SK-N-SH (cell line): ENCODE data around the gene CENPF. TPM values are rescaled to one million over a fixed set of nuclear protein-coding genes. Genes with fewer than 3 reads are reported as not detected.
"Not testable (repeated sequence)": the region's sequence is repeated elsewhere in the genome, so short reads cannot be mapped to it uniquely, and the experiment has no call there.

Experiments used
- CTCF ChIA-PET: fragments of 300-600, 350-600 bp; formaldehyde crosslinking; extraction: SDS; loops from one replicate; lab custom pipeline; 2021; lab: Yijun Ruan, JAX
- POLR2A ChIA-PET: fragments of 350-600 bp; sonication (Branson Sonifier 250); formaldehyde crosslinking; extraction: SDS; loops from one replicate; lab custom pipeline; 2020; ENCODE audit warnings: antibody characterized with exemption, inconsistent platforms; lab: Yijun Ruan, JAX
- DNase-seq: peaks from one replicate; pipeline ENCODE4 v3.0.0; 2012
- H2AFZ ChIP-seq: fragments of 200-600 bp; sonication (generic); 2 replicates; pipeline ENCODE4 v1.8.1; 2016; ENCODE audit warnings: antibody characterized with exemption, mild to moderate bottlenecking, low read depth
- H3F3A ChIP-seq: fragments of 200-600 bp; sonication (generic); replicated peaks from 2 replicates; pipeline ENCODE3; 2016; ENCODE audit warnings: antibody characterized with exemption, mild to moderate bottlenecking; ENCODE audit not compliant: insufficient read depth
- H3K27ac ChIP-seq, 2 experiments: fragments of 200-500 bp in 1 of 2; fragments of 200-600 bp in 1 of 2; sonication (Bioruptor generic) in 1 of 2; sonication (generic), shearing (Covaris generic) in 1 of 2; 2 replicates each; pipeline versions ENCODE4 v1.5.1 to v1.6.1; 2014 to 2016; ENCODE audit warnings: low read depth in 2 of 2, inconsistent platforms in 1 of 2, low read length in 1 of 2, mild to moderate bottlenecking in 1 of 2, mixed read lengths in 1 of 2
- H3K27me3 ChIP-seq: fragments of 200-600 bp; sonication (generic), shearing (Covaris generic); 2 replicates; pipeline ENCODE4 v1.6.1; 2016; ENCODE audit warnings: mixed run types; ENCODE audit not compliant: insufficient read depth
- H3K36me3 ChIP-seq, 2 experiments: fragments of 200-500 bp in 1 of 2; fragments of 200-600 bp in 1 of 2; sonication (Bioruptor generic) in 1 of 2; sonication (generic) in 1 of 2; replicated peaks in 1 of 2; 2 replicates each; pipeline versions ENCODE3 to v1.5.1; 2014 to 2016; ENCODE audit warnings: low read length in 1 of 2, mild to moderate bottlenecking in 1 of 2; ENCODE audit not compliant: insufficient read depth in 2 of 2, control insufficient read depth in 1 of 2
- H3K4me1 ChIP-seq, 2 experiments: fragments of 200-500 bp in 1 of 2; fragments of 200-600 bp in 1 of 2; sonication (Bioruptor generic) in 1 of 2; sonication (generic), shearing (Covaris generic) in 1 of 2; 2 replicates each; pipeline versions ENCODE4 v1.5.1 to v1.6.1; 2014 to 2016; ENCODE audit warnings: low read depth in 1 of 2, low read length in 1 of 2, mixed run types in 1 of 2; ENCODE audit not compliant: insufficient read depth in 2 of 2, control insufficient read depth in 1 of 2
- H3K4me2 ChIP-seq: fragments of 200-600 bp; sonication (generic), shearing (Covaris generic); 2 replicates; pipeline ENCODE4 v1.6.1; 2017; ENCODE audit warnings: mixed run types
- H3K4me3 ChIP-seq, 2 experiments: fragments of 200-500 bp in 1 of 2; fragments of 200-600 bp in 1 of 2; sonication (Bioruptor generic) in 1 of 2; sonication (generic), shearing (Covaris generic) in 1 of 2; 2 replicates each; pipeline versions ENCODE4 v1.5.1 to v1.8.1; 2014 to 2016; ENCODE audit warnings: low read depth in 2 of 2, inconsistent platforms in 1 of 2, low read length in 1 of 2, mild to moderate bottlenecking in 1 of 2, mixed read lengths in 1 of 2, moderate library complexity in 1 of 2
- H3K79me2 ChIP-seq: fragments of 200-600 bp; sonication (generic); 2 replicates; pipeline ENCODE4 v1.8.1; 2017; ENCODE audit warnings: mild to moderate bottlenecking; ENCODE audit not compliant: insufficient read depth
- H3K9ac ChIP-seq: fragments of 200-600 bp; sonication (generic); 2 replicates; pipeline ENCODE4 v1.6.1; 2017; ENCODE audit warnings: mixed run types
- H3K9me2 ChIP-seq: fragments of 200-600 bp; sonication (generic); 2 replicates; pipeline ENCODE4 v1.6.1; 2017; ENCODE audit warnings: mixed run types
- H3K9me3 ChIP-seq: fragments of 200-600 bp; sonication (generic); 2 replicates; pipeline ENCODE4 v1.6.1; 2017; ENCODE audit warnings: mixed run types, mild to moderate bottlenecking, moderate library complexity
- H4K20me1 ChIP-seq: fragments of 200-600 bp; sonication (generic); 2 replicates; pipeline ENCODE4 v1.6.1; 2017; ENCODE audit warnings: mild to moderate bottlenecking, mixed run types; ENCODE audit not compliant: insufficient read depth
- CHD2 ChIP-seq: fragments of 150-350 bp; IDR thresholded peaks from 2 replicates; pipeline ENCODE4 v1.6.1; 2018; ENCODE audit warnings: low read length; ENCODE audit not compliant: partially characterized antibody
- ELF1 ChIP-seq: IDR thresholded peaks from 2 replicates; pipeline ENCODE4 v1.4.0; 2012
- EZH2phosphoT487 ChIP-seq: fragments of 200-600 bp; sonication (generic); IDR thresholded peaks from 2 replicates; pipeline ENCODE4 v1.6.1; 2017; ENCODE audit warnings: low read depth, mixed run types, mild to moderate bottlenecking, antibody characterized with exemption, moderate library complexity, borderline replicate concordance
- FOSL2 ChIP-seq: IDR thresholded peaks from 2 replicates; pipeline ENCODE4 v1.4.0; 2012; ENCODE audit warnings: low read depth, mild to moderate bottlenecking, moderate library complexity, borderline replicate concordance
- MEF2A ChIP-seq: IDR thresholded peaks from 2 replicates; pipeline ENCODE4 v1.4.0; 2012; ENCODE audit warnings: low read depth, borderline replicate concordance
- NFIC ChIP-seq: IDR thresholded peaks from 2 replicates; pipeline ENCODE4 v1.4.0; 2012; ENCODE audit warnings: borderline replicate concordance
- NRF1 ChIP-seq: IDR thresholded peaks from 2 replicates; pipeline ENCODE4 v1.6.1; 2012; ENCODE audit warnings: low read depth, mild to moderate bottlenecking, low read length
- RAD21 ChIP-seq: IDR thresholded peaks from 2 replicates; pipeline ENCODE4 v1.6.1; 2012; ENCODE audit warnings: mild to moderate bottlenecking, low read length
- RCOR1 ChIP-seq: fragments of 150-350 bp; IDR thresholded peaks from 2 replicates; pipeline ENCODE4 v1.6.1; 2017; ENCODE audit warnings: antibody characterized with exemption, low read length
- RXRA ChIP-seq: IDR thresholded peaks from 2 replicates; pipeline ENCODE4 v1.4.0; 2012; ENCODE audit warnings: low read depth, mild to moderate bottlenecking, borderline replicate concordance
- TAF1 ChIP-seq: IDR thresholded peaks from 2 replicates; pipeline ENCODE4 v1.6.1; 2012; ENCODE audit warnings: low read depth, mild to moderate bottlenecking, low read length, moderate library complexity, borderline replicate concordance
- TCF12 ChIP-seq: IDR thresholded peaks from 2 replicates; pipeline ENCODE4 v1.4.0; 2012
- WGBS: methylation state at CpG from one replicate; pipeline ENCODE4 v1.1.6; 2017; ENCODE audit warnings: low lambda C conversion rate; 5-methylcytosine and 5-hydroxymethylcytosine counted together
- polyA plus RNA-seq, 3 experiments: library from polyadenylated mRNA; depleted of rRNA; stranded (reverse); fragments of >200 nt; gene quantifications; 2 replicates each; pipeline ENCODE4 v1.2.3, GENCODE V29; 2012
- TF ChIP-seq, protein P1 (sequence below): IDR thresholded peaks from 2 replicates; pipeline ENCODE4 v1.4.0; 2012; ENCODE audit warnings: low read depth, borderline replicate concordance
- TF ChIP-seq, protein P2 (sequence below): fragments of 200-600 bp; sonication (generic); IDR thresholded peaks from 2 replicates; pipeline ENCODE4 v1.6.1; 2017; ENCODE audit warnings: antibody characterized with exemption, mild to moderate bottlenecking, moderate library complexity
- TF ChIP-seq, protein P3 (sequence below): IDR thresholded peaks from 2 replicates; pipeline ENCODE4; 2012

CENPF gene
- polyA plus RNA-seq, 1 of the 3 experiments (the other 2 are of a cell fraction), result 14.5 TPM

DNA sequence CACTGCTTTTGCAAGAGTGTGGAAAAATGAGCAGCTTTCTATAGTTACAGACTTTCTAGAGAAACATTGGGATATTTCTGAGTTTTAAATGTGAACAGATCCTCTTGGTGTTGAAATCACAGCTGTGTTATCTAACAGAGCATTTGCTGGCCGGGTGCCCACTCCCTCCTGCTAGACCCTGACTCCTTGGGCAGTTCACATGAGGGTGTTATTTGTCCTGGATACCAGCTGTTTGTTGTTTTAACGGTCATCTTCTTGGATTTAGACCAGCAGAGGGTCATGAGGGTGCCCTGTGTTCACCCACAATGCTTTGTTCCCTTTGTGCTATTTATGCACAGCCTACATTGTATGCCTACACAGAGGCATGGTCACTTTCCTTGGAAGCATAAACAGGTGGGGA is 67.1 kb downstream of the CENPF start:
- TF ChIP-seq, protein P1, sequence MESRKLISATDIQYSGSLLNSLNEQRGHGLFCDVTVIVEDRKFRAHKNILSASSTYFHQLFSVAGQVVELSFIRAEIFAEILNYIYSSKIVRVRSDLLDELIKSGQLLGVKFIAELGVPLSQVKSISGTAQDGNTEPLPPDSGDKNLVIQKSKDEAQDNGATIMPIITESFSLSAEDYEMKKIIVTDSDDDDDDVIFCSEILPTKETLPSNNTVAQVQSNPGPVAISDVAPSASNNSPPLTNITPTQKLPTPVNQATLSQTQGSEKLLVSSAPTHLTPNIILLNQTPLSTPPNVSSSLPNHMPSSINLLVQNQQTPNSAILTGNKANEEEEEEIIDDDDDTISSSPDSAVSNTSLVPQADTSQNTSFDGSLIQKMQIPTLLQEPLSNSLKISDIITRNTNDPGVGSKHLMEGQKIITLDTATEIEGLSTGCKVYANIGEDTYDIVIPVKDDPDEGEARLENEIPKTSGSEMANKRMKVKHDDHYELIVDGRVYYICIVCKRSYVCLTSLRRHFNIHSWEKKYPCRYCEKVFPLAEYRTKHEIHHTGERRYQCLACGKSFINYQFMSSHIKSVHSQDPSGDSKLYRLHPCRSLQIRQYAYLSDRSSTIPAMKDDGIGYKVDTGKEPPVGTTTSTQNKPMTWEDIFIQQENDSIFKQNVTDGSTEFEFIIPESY, result no peak
- TF ChIP-seq MEF2A (no peak), NRF1 (no peak), TCF12 (no peak), FOSL2 (no peak), RAD21 (no peak), NFIC (no peak), ELF1 (no peak), CHD2 (no peak), RCOR1 (no peak), RXRA (no peak), TAF1 (no peak), EZH2phosphoT487 (no peak)
- TF ChIP-seq, protein P2, sequence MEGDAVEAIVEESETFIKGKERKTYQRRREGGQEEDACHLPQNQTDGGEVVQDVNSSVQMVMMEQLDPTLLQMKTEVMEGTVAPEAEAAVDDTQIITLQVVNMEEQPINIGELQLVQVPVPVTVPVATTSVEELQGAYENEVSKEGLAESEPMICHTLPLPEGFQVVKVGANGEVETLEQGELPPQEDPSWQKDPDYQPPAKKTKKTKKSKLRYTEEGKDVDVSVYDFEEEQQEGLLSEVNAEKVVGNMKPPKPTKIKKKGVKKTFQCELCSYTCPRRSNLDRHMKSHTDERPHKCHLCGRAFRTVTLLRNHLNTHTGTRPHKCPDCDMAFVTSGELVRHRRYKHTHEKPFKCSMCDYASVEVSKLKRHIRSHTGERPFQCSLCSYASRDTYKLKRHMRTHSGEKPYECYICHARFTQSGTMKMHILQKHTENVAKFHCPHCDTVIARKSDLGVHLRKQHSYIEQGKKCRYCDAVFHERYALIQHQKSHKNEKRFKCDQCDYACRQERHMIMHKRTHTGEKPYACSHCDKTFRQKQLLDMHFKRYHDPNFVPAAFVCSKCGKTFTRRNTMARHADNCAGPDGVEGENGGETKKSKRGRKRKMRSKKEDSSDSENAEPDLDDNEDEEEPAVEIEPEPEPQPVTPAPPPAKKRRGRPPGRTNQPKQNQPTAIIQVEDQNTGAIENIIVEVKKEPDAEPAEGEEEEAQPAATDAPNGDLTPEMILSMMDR, result no peak
- TF ChIP-seq, protein P3, sequence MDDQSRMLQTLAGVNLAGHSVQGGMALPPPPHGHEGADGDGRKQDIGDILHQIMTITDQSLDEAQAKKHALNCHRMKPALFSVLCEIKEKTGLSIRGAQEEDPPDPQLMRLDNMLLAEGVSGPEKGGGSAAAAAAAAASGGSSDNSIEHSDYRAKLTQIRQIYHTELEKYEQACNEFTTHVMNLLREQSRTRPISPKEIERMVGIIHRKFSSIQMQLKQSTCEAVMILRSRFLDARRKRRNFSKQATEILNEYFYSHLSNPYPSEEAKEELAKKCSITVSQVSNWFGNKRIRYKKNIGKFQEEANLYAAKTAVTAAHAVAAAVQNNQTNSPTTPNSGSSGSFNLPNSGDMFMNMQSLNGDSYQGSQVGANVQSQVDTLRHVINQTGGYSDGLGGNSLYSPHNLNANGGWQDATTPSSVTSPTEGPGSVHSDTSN, result no peak
- no peaks in the 10 kb centered on the region for H3K9me2 ChIP-seq
- H3K4me2 ChIP-seq, result no peak overlapping the region
- H3K27me3 ChIP-seq, result no peaks in the 10 kb centered on the region
- no peaks in the 10 kb centered on the region for H3F3A ChIP-seq
- H3K27ac ChIP-seq, result no peak overlapping the region
- peaks cover 13 to 21% of the 10 kb centered on the region in 2 experiments for H3K36me3 ChIP-seq
- 44% methylated on average over 2 of the region's 2 CpGs for WGBS
- H3K9ac ChIP-seq, result no peak overlapping the region
- H3K9me3 ChIP-seq, result 0 out of 2 replicates have a peak, but pooled peaks cover 3% of the 10 kb centered on the region
- DNase-seq, result peak; percentile 45
- ChIA-PET POLR2A (no interaction called here), CTCF (interaction anchor here (0.6 to 1.5 kb wide), 2 partner anchors 11 to 32 kb away, joined by 3 to 4 read pairs; no protein-coding TSS in a partner anchor)
- no peak overlapping the region for H2AFZ ChIP-seq
- no peaks in the 10 kb centered on the region; a peak in 1 of 4 replicates for H3K4me1 ChIP-seq
- no peak overlapping the region for H3K4me3 ChIP-seq
- H3K79me2 ChIP-seq, result no peaks in the 10 kb centered on the region
- H4K20me1 ChIP-seq, result no peaks in the 10 kb centered on the region

DNA sequence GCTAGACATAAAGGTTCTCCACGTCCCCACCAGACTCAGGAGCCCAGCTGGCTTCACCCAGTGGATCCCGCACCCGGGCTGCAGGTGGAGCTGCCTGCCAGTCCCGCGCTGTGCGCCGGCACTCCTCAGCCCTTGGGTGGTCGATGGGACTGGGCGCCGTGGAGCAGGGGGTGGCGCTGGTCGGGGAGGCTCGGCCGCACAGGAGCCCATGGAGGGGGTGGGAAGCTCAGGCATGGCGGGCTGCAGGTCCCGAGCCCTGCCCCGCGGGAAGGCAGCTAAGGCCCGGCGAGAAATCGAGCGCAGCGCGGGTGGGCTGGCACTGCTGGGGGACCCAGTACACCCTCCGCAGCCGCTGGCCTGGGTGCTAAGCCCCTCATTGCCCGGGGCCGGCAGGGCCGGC is 70.0 kb downstream of the CENPF start:
- H3K4me2 ChIP-seq, H3F3A ChIP-seq, DNase-seq, H3K9me2 ChIP-seq, H3K9me3 ChIP-seq, H3K27me3 ChIP-seq, CTCF ChIA-PET, H3K4me3 ChIP-seq, H3K4me1 ChIP-seq, H3K36me3 ChIP-seq, H2AFZ ChIP-seq, H3K79me2 ChIP-seq, POLR2A ChIA-PET, H3K9ac ChIP-seq, H3K27ac ChIP-seq, H4K20me1 ChIP-seq: not testable (repeated sequence)
- 98% methylated on average over 9 of the region's 29 CpGs for WGBS
